H9 (cell line): Measurements from ENCODE around the gene NDUFS3. TPM values are rescaled to one million over a fixed set of nuclear protein-coding genes. Genes with fewer than 3 reads are reported as not detected.

Experiments
- DNase-seq: peaks from one replicate; pipeline ENCODE4 v3.0.0-alpha.2; 2017
- H2AFZ ChIP-seq: one replicate; pipeline ENCODE4 v1.6.1; 2013; ENCODE audit warnings: mild to moderate bottlenecking, low read length, control low read depth, moderate library complexity
- H2AK5ac ChIP-seq: 2 replicates; pipeline ENCODE4 v1.6.1; 2013; ENCODE audit warnings: low read length, control low read depth, mixed read lengths; ENCODE audit not compliant: insufficient read length
- H2BK120ac ChIP-seq: one replicate; pipeline ENCODE4 v1.6.1; 2013; ENCODE audit warnings: low read depth, mild to moderate bottlenecking, low read length, control low read depth, inconsistent platforms; ENCODE audit not compliant: poor library complexity, severe bottlenecking
- H2BK12ac ChIP-seq: 2 replicates; pipeline ENCODE4 v1.6.1; 2013; ENCODE audit warnings: low read length, control low read depth, mixed read lengths, low read depth; ENCODE audit not compliant: insufficient read length
- H2BK15ac ChIP-seq: 2 replicates; pipeline ENCODE4 v1.6.1; 2013; ENCODE audit warnings: low read depth, low read length, control low read depth
- H2BK20ac ChIP-seq: one replicate; pipeline ENCODE4 v1.6.1; 2013; ENCODE audit warnings: low read depth, mild to moderate bottlenecking, low read length, control low read depth, inconsistent platforms; ENCODE audit not compliant: poor library complexity, severe bottlenecking
- H2BK5ac ChIP-seq: 2 replicates; pipeline ENCODE4 v1.6.1; 2013; ENCODE audit warnings: low read length, control low read depth, mixed read lengths; ENCODE audit not compliant: insufficient read length
- H3K14ac ChIP-seq: 2 replicates; pipeline ENCODE4 v1.6.1; 2013; ENCODE audit warnings: low read length, control low read depth; ENCODE audit not compliant: insufficient read depth
- H3K18ac ChIP-seq: 2 replicates; pipeline ENCODE4 v1.6.1; 2013; ENCODE audit warnings: low read depth, mild to moderate bottlenecking, mixed read lengths, low read length, control low read depth; ENCODE audit not compliant: insufficient read length
- H3K23ac ChIP-seq: 2 replicates; pipeline ENCODE4 v1.6.1; 2013; ENCODE audit warnings: low read length, control low read depth, mixed read lengths, low read depth; ENCODE audit not compliant: insufficient read length
- H3K23me2 ChIP-seq: 2 replicates; pipeline ENCODE4 v1.6.1; 2013; ENCODE audit warnings: low read depth, mild to moderate bottlenecking, mixed read lengths, low read length, control low read depth; ENCODE audit not compliant: insufficient read length, poor library complexity, severe bottlenecking
- H3K27ac ChIP-seq: 2 replicates; pipeline ENCODE4 v1.5.1; 2013; ENCODE audit warnings: low read length, control low read depth, mixed read lengths, low read depth; ENCODE audit not compliant: insufficient read length
- H3K27me3 ChIP-seq: 2 replicates; pipeline ENCODE4 v1.6.1; 2013; ENCODE audit warnings: low read length, control low read depth, inconsistent platforms; ENCODE audit not compliant: insufficient read depth
- H3K4ac ChIP-seq: 2 replicates; pipeline ENCODE4 v1.6.1; 2013; ENCODE audit warnings: low read depth, mild to moderate bottlenecking, control low read depth, inconsistent platforms, low read length, moderate library complexity
- H3K4me1 ChIP-seq: 2 replicates; pipeline ENCODE4 v1.6.1; 2013; ENCODE audit warnings: low read length, control low read depth, inconsistent platforms; ENCODE audit not compliant: insufficient read depth
- H3K4me2 ChIP-seq: 2 replicates; pipeline ENCODE4 v1.6.1; 2013; ENCODE audit warnings: low read length, control low read depth, mixed read lengths; ENCODE audit not compliant: insufficient read length, insufficient read depth
- H3K56ac ChIP-seq: 2 replicates; pipeline ENCODE4 v1.6.1; 2013; ENCODE audit warnings: low read depth, mild to moderate bottlenecking, mixed read lengths, low read length, control low read depth; ENCODE audit not compliant: insufficient read length
- H3K79me1 ChIP-seq: 2 replicates; pipeline ENCODE4 v1.6.1; 2013; ENCODE audit warnings: low read depth, mild to moderate bottlenecking, moderate library complexity, low read length, control low read depth, inconsistent platforms; ENCODE audit not compliant: insufficient read depth, poor library complexity, severe bottlenecking
- H3K79me2 ChIP-seq: 2 replicates; pipeline ENCODE4 v1.6.1; 2013; ENCODE audit warnings: low read length, control low read depth, inconsistent platforms; ENCODE audit not compliant: insufficient read depth
- H3K9ac ChIP-seq: 2 replicates; pipeline ENCODE4 v1.6.1; 2013; ENCODE audit warnings: low read length, control low read depth, mixed read lengths; ENCODE audit not compliant: insufficient read length; ENCODE audit errors: extremely low read depth
- H3K9me3 ChIP-seq: one replicate; pipeline ENCODE4 v1.6.1; 2013; ENCODE audit warnings: low read depth, low read length, inconsistent platforms; ENCODE audit not compliant: control insufficient read depth
- H3T11ph ChIP-seq: one replicate; pipeline ENCODE4 v1.6.1; 2013; ENCODE audit warnings: mild to moderate bottlenecking, low read length, control low read depth, inconsistent platforms
- H4K20me1 ChIP-seq: one replicate; pipeline ENCODE4 v1.6.1; 2013; ENCODE audit not compliant: control insufficient read depth, insufficient read length, insufficient read depth
- H4K5ac ChIP-seq: 2 replicates; pipeline ENCODE4 v1.6.1; 2013; ENCODE audit warnings: low read depth, mild to moderate bottlenecking, mixed read lengths, low read length, control low read depth; ENCODE audit not compliant: insufficient read length
- H4K8ac ChIP-seq: replicated peaks from 2 replicates; pipeline ENCODE4 v1.6.1; 2013; ENCODE audit warnings: low read length, control low read depth, mixed read lengths, low read depth; ENCODE audit not compliant: insufficient read length
- H4K91ac ChIP-seq: 2 replicates; pipeline ENCODE4 v1.6.1; 2013; ENCODE audit warnings: low read depth, mild to moderate bottlenecking, moderate library complexity, mixed read lengths, low read length, control low read depth; ENCODE audit not compliant: insufficient read length
- H3K27ac Mint-ChIP-seq, 3 experiments: 2 replicates in 2 of 3; 3 replicates in 1 of 3; pipeline ENCODE4 v1.8.0; 2020 to 2021; ENCODE audit warnings: mixed read lengths in 3 of 3, mild to moderate bottlenecking in 1 of 3, moderate library complexity in 1 of 3
- H3K27me3 Mint-ChIP-seq: 2 replicates; pipeline ENCODE4 v1.8.0; 2021; ENCODE audit warnings: low read depth, mild to moderate bottlenecking, moderate library complexity, mixed read lengths
- H3K36me3 Mint-ChIP-seq, 3 experiments: 2 replicates in 2 of 3; 3 replicates in 1 of 3; pipeline ENCODE4 v1.8.0; 2020 to 2021; ENCODE audit warnings: low read depth in 3 of 3, mixed read lengths in 3 of 3; ENCODE audit not compliant: insufficient read depth in 1 of 3
- H3K4me1 Mint-ChIP-seq, 2 experiments: 2 replicates each; pipeline ENCODE4 v1.8.0; 2020; ENCODE audit warnings: mixed read lengths in 2 of 2
- H3K4me3 Mint-ChIP-seq, 2 experiments: 2 replicates in 1 of 2; 3 replicates in 1 of 2; pipeline ENCODE4 v1.8.0; 2020 to 2021; ENCODE audit warnings: mild to moderate bottlenecking in 2 of 2, mixed read lengths in 2 of 2, moderate library complexity in 1 of 2
- H3K9me3 Mint-ChIP-seq, 2 experiments: 2 replicates in 1 of 2; 3 replicates in 1 of 2; pipeline ENCODE4 v1.8.0; 2020; ENCODE audit warnings: mild to moderate bottlenecking in 2 of 2, mixed read lengths in 2 of 2, moderate library complexity in 1 of 2
- CTCF ChIP-seq: fragments of 200-600 bp; sonication (generic); conservative IDR thresholded peaks from 3 replicates; pipeline ENCODE4 v1.8.0; 2021; ENCODE audit warnings: antibody characterized with exemption, mild to moderate bottlenecking
- WGBS: extraction: QIAGEN DNeasy Blood & Tissue Kit; methylation state at CpG from one replicate; pipeline ENCODE4 v1.1.7; 2013; ENCODE audit warnings: missing lambda C conversion rate, low lambda C conversion rate, mixed read lengths; ENCODE audit not compliant: insufficient read length; ENCODE audit errors: extremely low coverage; 5-methylcytosine and 5-hydroxymethylcytosine counted together
- total RNA-seq: library from RNA; stranded (reverse); gene quantifications from 2 replicates; pipeline ENCODE4 v1.2.1, GENCODE V29; 2021

The NDUFS3 gene
- total RNA-seq, 1 experiment from 2014 or later = 144 TPM

GRCh38 chr11:47532597-47533213 is 46.2 kb upstream of the NDUFS3 start:
- TF ChIP-seq CTCF = no peak
- Mint-ChIP-seq H3K4me3 (no peak overlapping the region), H3K27me3 (no peaks in the 10 kb centered on the region; the same call in 1 of the 2 replicates), H3K4me1 (peaks cover 13 to 14% of the 10 kb centered on the region in 2 experiments), H3K27ac (peak overlapping the region in 1 of 3 experiments; percentile 49; a peak in 2 of 7 replicates), H3K9me3 (no peaks in the 10 kb centered on the region), H3K36me3 (peaks cover 1 to 20% (median 4%) of the 10 kb centered on the region in 3 experiments; a peak in 5 of 7 replicates)
- no peak for DNase-seq
- Histone ChIP-seq H2BK12ac (no peak overlapping the region), H3T11ph (no peak overlapping the region), H3K27ac (no peak overlapping the region), H4K91ac (no peak overlapping the region), H3K4me2 (no peak overlapping the region), H3K9ac (no peak overlapping the region), H4K8ac (no peak overlapping the region), H2BK15ac (no peak overlapping the region), H3K56ac (no peak overlapping the region), H3K18ac (no peak overlapping the region), H3K23ac (no peak overlapping the region), H3K4me1 (no peaks in the 10 kb centered on the region), H3K14ac (no peak overlapping the region), H4K5ac (no peak overlapping the region), H3K79me1 (peaks cover 4% of the 10 kb centered on the region), H3K9me3 (no peaks in the 10 kb centered on the region), H2BK20ac (no peak overlapping the region), H3K79me2 (peaks cover 64% of the 10 kb centered on the region; the same call in 1 of the 2 replicates), H3K4ac (no peak overlapping the region), H2BK5ac (no peak overlapping the region), H2AFZ (no peak overlapping the region), H2BK120ac (no peak overlapping the region), H4K20me1 (no peaks in the 10 kb centered on the region), H3K23me2 (no peaks in the 10 kb centered on the region), H3K27me3 (no peaks in the 10 kb centered on the region), H2AK5ac (no peak overlapping the region)
- WGBS = no CpG with 5 or more reads among the region's 2 CpGs
